ENCODE data around the gene GPATCH8.
"Not testable (repeated sequence)": the region's sequence is repeated elsewhere in the genome, so short reads cannot be mapped to it uniquely, and the experiment has no call there.

The GPATCH8 gene

GRCh38 chr17:44503147-44504029 is at the start of gene GPATCH8:
Gene GPATCH8 (minus strand): TSS chr17:44503406. CDS start chr17:44503370, 36 bp downstream.
- DNase-seq (ENCODE audit: low read depth) = peak; percentile 95

- no peak for DNase-seq (ENCODE audit: low read depth)
Observed at GRCh38 chr17:44552361-44552760, 49.2 kb upstream of the GPATCH8 start.

- DNase-seq (ENCODE audit: low read depth) = no peak
Observed at GRCh38 chr17:44549686-44550085, 46.5 kb upstream of the GPATCH8 start.

GRCh38 chr17:44548376-44549230 is 45.4 kb upstream of the GPATCH8 start:
- DNase-seq (ENCODE audit: low read depth) = no peak

- peak; percentile 40 for DNase-seq (ENCODE audit: low read depth)
Observed at GRCh38 chr17:44547625-44548267, 44.5 kb upstream of the GPATCH8 start.

- peak; percentile 81 for DNase-seq (ENCODE audit: low read depth)
Observed at GRCh38 chr17:44546671-44547606, 43.7 kb upstream of the GPATCH8 start.

- DNase-seq (ENCODE audit: low read depth) = no peak
Observed at GRCh38 chr17:44543905-44544523, 40.8 kb upstream of the GPATCH8 start.

- DNase-seq (ENCODE audit: low read depth) = peak; percentile 99
Observed at GRCh38 chr17:44543213-44543904, 40.2 kb upstream of the GPATCH8 start.

GRCh38 chr17:44541884-44542581 is 38.8 kb upstream of the GPATCH8 start:
- peak; percentile 54 for DNase-seq (ENCODE audit: low read depth)

GRCh38 chr17:44540246-44541084 is 37.3 kb upstream of the GPATCH8 start:
- no peak for DNase-seq (ENCODE audit: low read depth)

- no peak for DNase-seq (ENCODE audit: low read depth)
Observed at GRCh38 chr17:44539673-44540072, 36.5 kb upstream of the GPATCH8 start.

- DNase-seq (ENCODE audit: low read depth) = not testable (repeated sequence)
Observed at GRCh38 chr17:44537922-44538321, 34.7 kb upstream of the GPATCH8 start.

- DNase-seq (ENCODE audit: low read depth) = peak; percentile 69
Observed at GRCh38 chr17:44536090-44536953, 33.1 kb upstream of the GPATCH8 start.

- peak; percentile 92 for DNase-seq (ENCODE audit: low read depth)
Observed at GRCh38 chr17:44533533-44534246, 30.5 kb upstream of the GPATCH8 start.

GRCh38 chr17:44530896-44531418 is 27.8 kb upstream of the GPATCH8 start:
- DNase-seq (ENCODE audit: low read depth) = no peak

GRCh38 chr17:44529864-44530263 is 26.7 kb upstream of the GPATCH8 start:
- no peak for DNase-seq (ENCODE audit: low read depth)

GRCh38 chr17:44527954-44528353 is 24.7 kb upstream of the GPATCH8 start:
- no peak for DNase-seq (ENCODE audit: low read depth)
